Activated CD8-positive, alpha-beta memory T cell treated with anti-CD3 and anti-CD28 coated beads, Interleukin-2, amount 10 ng/mL, durations not matched to agents 7 days and 5 days (primary cell): ENCODE results near the gene CRAMP1. TPM values are rescaled to one million over a fixed set of nuclear protein-coding genes. Genes with fewer than 3 reads are reported as not detected.

Experiments
- ATAC-seq: fragments of 150-1000 bp; cut with Tn5 transposase; one replicate; pipeline ENCODE4 v1.10.0; 2021; ENCODE audit warnings: moderate library complexity
- CTCF ChIA-PET: fragments of 350-600 bp; sonication (Branson Sonifier 250); formaldehyde crosslinking; loops from one replicate; lab custom pipeline; 2021; ENCODE audit warnings: antibody characterized with exemption; lab: Charles Lee
- DNase-seq: peaks from one replicate; pipeline ENCODE4 v3.0.0-alpha.2; 2020
- H3K27ac Mint-ChIP-seq: one replicate; pipeline ENCODE4 v1.8.0; 2021; ENCODE audit warnings: mild to moderate bottlenecking, mixed read lengths
- H3K27me3 Mint-ChIP-seq: one replicate; pipeline ENCODE4 v1.8.0; 2021; ENCODE audit warnings: mixed read lengths
- H3K36me3 Mint-ChIP-seq: one replicate; pipeline ENCODE4 v1.8.0; 2021; ENCODE audit warnings: mild to moderate bottlenecking, mixed read lengths
- H3K4me1 Mint-ChIP-seq: one replicate; pipeline ENCODE4 v1.8.0; 2021; ENCODE audit warnings: mixed read lengths
- H3K4me3 Mint-ChIP-seq: one replicate; pipeline ENCODE4 v1.8.0; 2021; ENCODE audit warnings: mild to moderate bottlenecking, moderate library complexity, mixed read lengths
- H3K9me3 Mint-ChIP-seq: one replicate; pipeline ENCODE4 v1.8.0; 2022; ENCODE audit warnings: low read depth, mixed read lengths
- total RNA-seq, 2 experiments: library from RNA; stranded (reverse); gene quantifications; one replicate each; pipeline ENCODE4 v1.2.3, GENCODE V29; 2021

Gene CRAMP1
- total RNA-seq, result 10 to 100 TPM; 26.8 to 31.1 TPM

GRCh38 chr16:1612320-1613111, at the start of gene CRAMP1:
Gene CRAMP1 (plus strand): TSS chr16:1612360. CDS start chr16:1614640, 2,280 bp downstream.
- CTCF ChIA-PET, result interaction anchor here (2.2 kb wide), 1 partner anchor 93 kb away, joined by 22 read pairs; the partner anchor contains the start of gene MAPK8IP3
- H3K4me1 Mint-ChIP-seq, result peaks cover 40% of the 10 kb centered on the region
- peak within 1 kb of the TSS; percentile 100 for H3K27ac Mint-ChIP-seq
- DNase-seq (peak; percentile 50), ATAC-seq (no peak)
- H3K36me3 Mint-ChIP-seq, result peaks cover 17% of the 10 kb centered on the region
- peak within 1 kb of the TSS; percentile 85 for H3K4me3 Mint-ChIP-seq
- H3K9me3 Mint-ChIP-seq, result no peaks in the 10 kb centered on the region
- no peaks in the 10 kb centered on the region for H3K27me3 Mint-ChIP-seq

GRCh38 chr16:1563786-1564185, 48.4 kb upstream of the CRAMP1 start:
- Mint-ChIP-seq H3K4me3 (no peak overlapping the region), H3K27ac (no peak overlapping the region), H3K4me1 (peaks cover 15% of the 10 kb centered on the region), H3K36me3 (peaks cover 3% of the 10 kb centered on the region), H3K27me3 (no peaks in the 10 kb centered on the region), H3K9me3 (no peaks in the 10 kb centered on the region)
- CTCF ChIA-PET, result no interaction called here
- no peak for ATAC-seq
- no peak for DNase-seq

- H3K9me3 Mint-ChIP-seq, result no peaks in the 10 kb centered on the region
- peaks cover 3% of the 10 kb centered on the region for H3K36me3 Mint-ChIP-seq
- CTCF ChIA-PET, result no interaction called here
- DNase-seq (no peak), ATAC-seq (no peak)
- H3K4me1 Mint-ChIP-seq, result peaks cover 9% of the 10 kb centered on the region
- no peaks in the 10 kb centered on the region for H3K27me3 Mint-ChIP-seq
- no peak overlapping the region for H3K4me3 Mint-ChIP-seq
- no peak overlapping the region for H3K27ac Mint-ChIP-seq
Measured at GRCh38 chr16:1564325-1564724, 47.8 kb upstream of the CRAMP1 start.

GRCh38 chr16:1565083-1565805, 46.9 kb upstream of the CRAMP1 start:
- no peak for DNase-seq
- Mint-ChIP-seq H3K27ac (no peak overlapping the region), H3K4me1 (peaks cover 8% of the 10 kb centered on the region), H3K36me3 (no peaks in the 10 kb centered on the region), H3K27me3 (no peaks in the 10 kb centered on the region), H3K9me3 (no peaks in the 10 kb centered on the region), H3K4me3 (no peak overlapping the region)
- CTCF ChIA-PET, result no interaction called here
- no peak for ATAC-seq

GRCh38 chr16:1567988-1568387, 44.2 kb upstream of the CRAMP1 start:
- DNase-seq, result no peak
- H3K27ac Mint-ChIP-seq, result no peak overlapping the region
- H3K9me3 Mint-ChIP-seq, result no peaks in the 10 kb centered on the region
- ATAC-seq, result no peak
- H3K36me3 Mint-ChIP-seq, result no peaks in the 10 kb centered on the region
- H3K27me3 Mint-ChIP-seq, result no peaks in the 10 kb centered on the region
- H3K4me1 Mint-ChIP-seq, result peaks cover 5% of the 10 kb centered on the region
- H3K4me3 Mint-ChIP-seq, result no peak overlapping the region
- CTCF ChIA-PET, result no interaction called here

- H3K4me1 Mint-ChIP-seq, result peaks cover 5% of the 10 kb centered on the region
- no peak overlapping the region for H3K4me3 Mint-ChIP-seq
- H3K9me3 Mint-ChIP-seq, result no peaks in the 10 kb centered on the region
- ATAC-seq (no peak), DNase-seq (no peak)
- H3K27ac Mint-ChIP-seq, result no peak overlapping the region
- CTCF ChIA-PET, result no interaction called here
- H3K36me3 Mint-ChIP-seq, result no peaks in the 10 kb centered on the region
- H3K27me3 Mint-ChIP-seq, result no peaks in the 10 kb centered on the region
Measured at GRCh38 chr16:1571012-1571671, 41.0 kb upstream of the CRAMP1 start.

GRCh38 chr16:1572673-1573072, 39.5 kb upstream of the CRAMP1 start:
- no peaks in the 10 kb centered on the region for H3K36me3 Mint-ChIP-seq
- H3K4me1 Mint-ChIP-seq, result peaks cover 5% of the 10 kb centered on the region
- H3K4me3 Mint-ChIP-seq, result no peak overlapping the region
- H3K9me3 Mint-ChIP-seq, result no peaks in the 10 kb centered on the region
- no peak for DNase-seq
- H3K27me3 Mint-ChIP-seq, result no peaks in the 10 kb centered on the region
- ATAC-seq, result no peak
- no peak overlapping the region for H3K27ac Mint-ChIP-seq
- CTCF ChIA-PET, result no interaction called here

- ATAC-seq (no peak), DNase-seq (no peak)
- CTCF ChIA-PET, result no interaction called here
- no peak overlapping the region for H3K4me3 Mint-ChIP-seq
- H3K9me3 Mint-ChIP-seq, result no peaks in the 10 kb centered on the region
- no peaks in the 10 kb centered on the region for H3K36me3 Mint-ChIP-seq
- H3K27ac Mint-ChIP-seq, result no peak overlapping the region
- peaks cover 5% of the 10 kb centered on the region for H3K4me1 Mint-ChIP-seq
- H3K27me3 Mint-ChIP-seq, result no peaks in the 10 kb centered on the region
Measured at GRCh38 chr16:1573301-1573700, 38.9 kb upstream of the CRAMP1 start.

GRCh38 chr16:1575578-1575977, 36.6 kb upstream of the CRAMP1 start:
- no peak for DNase-seq
- Mint-ChIP-seq H3K36me3 (no peaks in the 10 kb centered on the region), H3K4me1 (peaks cover 9% of the 10 kb centered on the region), H3K4me3 (no peak overlapping the region), H3K27ac (no peak overlapping the region), H3K9me3 (no peaks in the 10 kb centered on the region), H3K27me3 (no peaks in the 10 kb centered on the region)
- CTCF ChIA-PET, result no interaction called here
- no peak for ATAC-seq

GRCh38 chr16:1579214-1579613, 32.9 kb upstream of the CRAMP1 start:
- ATAC-seq (peak; percentile 64), DNase-seq (peak; percentile 50)
- Mint-ChIP-seq H3K4me3 (no peak overlapping the region), H3K9me3 (no peaks in the 10 kb centered on the region), H3K27ac (no peak overlapping the region), H3K27me3 (no peaks in the 10 kb centered on the region), H3K4me1 (peaks cover 15% of the 10 kb centered on the region), H3K36me3 (no peaks in the 10 kb centered on the region)
- CTCF ChIA-PET, result interaction anchor here (1.1 to 1.8 kb wide), 3 partner anchors 46 to 216 kb away, joined by 4 to 6 read pairs (median 4); partner anchors contain the start of gene TMEM204

- ATAC-seq (no peak), DNase-seq (no peak)
- Mint-ChIP-seq H3K9me3 (no peaks in the 10 kb centered on the region), H3K27me3 (no peaks in the 10 kb centered on the region), H3K4me1 (peaks cover 15% of the 10 kb centered on the region), H3K27ac (no peak overlapping the region), H3K36me3 (no peaks in the 10 kb centered on the region), H3K4me3 (no peak overlapping the region)
- CTCF ChIA-PET, result interaction anchor here (1.6 to 1.8 kb wide), 2 partner anchors 47 to 152 kb away, joined by 4 to 6 read pairs; partner anchors contain the start of gene TMEM204
Measured at GRCh38 chr16:1580256-1580655, 31.9 kb upstream of the CRAMP1 start.

GRCh38 chr16:1580956-1581355, 31.2 kb upstream of the CRAMP1 start:
- Mint-ChIP-seq H3K27me3 (no peaks in the 10 kb centered on the region), H3K9me3 (no peaks in the 10 kb centered on the region), H3K4me1 (peaks cover 15% of the 10 kb centered on the region), H3K27ac (no peak overlapping the region), H3K36me3 (no peaks in the 10 kb centered on the region), H3K4me3 (no peak overlapping the region)
- CTCF ChIA-PET, result no interaction called here
- ATAC-seq, result no peak
- no peak for DNase-seq

- CTCF ChIA-PET, result no interaction called here
- ATAC-seq, result no peak
- no peak for DNase-seq
- no peak overlapping the region for H3K27ac Mint-ChIP-seq
- H3K9me3 Mint-ChIP-seq, result no peaks in the 10 kb centered on the region
- H3K4me3 Mint-ChIP-seq, result no peak overlapping the region
- H3K27me3 Mint-ChIP-seq, result no peaks in the 10 kb centered on the region
- peaks cover 15% of the 10 kb centered on the region for H3K4me1 Mint-ChIP-seq
- H3K36me3 Mint-ChIP-seq, result no peaks in the 10 kb centered on the region
Measured at GRCh38 chr16:1581804-1582203, 30.4 kb upstream of the CRAMP1 start.
